ENCODE data around the gene ECHDC3.

ECHDC3 gene

GRCh38 chr10:11789956-11790355 lies 47.8 kb downstream of the ECHDC3 start:
- Histone ChIP-seq H4K8ac (ENCODE audit: low read depth, low read length) (no peak overlapping the region), H3K4me1 (ENCODE audit: control insufficient read depth in 2 of 2, insufficient read depth in 1 of 2, low read depth in 1 of 2, low read length in 2 of 2) (no peaks in the 10 kb centered on the region), H3K23ac (ENCODE audit: low read depth, low read length, poor library complexity) (no peak overlapping the region), H2BK5ac (ENCODE audit: low read length) (no peak overlapping the region), H3K27ac (replicated peaks; ENCODE audit: low read length) (no peak overlapping the region), H3K9me3 (replicated peaks in 1 of 2; ENCODE audit: control insufficient read depth in 2 of 2, insufficient read depth in 1 of 2, low read depth in 1 of 2, low read length in 2 of 2) (peaks cover 0 to 6% of the 10 kb centered on the region in 2 donors), H3K79me1 (ENCODE audit: low read depth, low read length) (no peaks in the 10 kb centered on the region), H2BK12ac (ENCODE audit: low read length) (no peak overlapping the region), H3K4ac (ENCODE audit: low read length) (no peak overlapping the region), H2AK5ac (ENCODE audit: low read depth, low read length) (no peak overlapping the region), H3K27me3 (ENCODE audit: control insufficient read depth in 3 of 3, insufficient read depth in 3 of 3, low read depth in 1 of 3, low read length in 3 of 3) (no peaks in the 10 kb centered on the region), H3K4me2 (ENCODE audit: insufficient read depth, low read length, poor library complexity, severe bottlenecking) (no peak overlapping the region), H3K18ac (ENCODE audit: low read length) (no peak overlapping the region), H3K4me3 (ENCODE audit: low read length in 2 of 2) (no peak overlapping the region), H2BK120ac (ENCODE audit: low read depth, low read length) (no peak overlapping the region), H3K9ac (ENCODE audit: low read depth, low read length, poor library complexity) (no peak overlapping the region), H3K14ac (ENCODE audit: low read length) (no peak overlapping the region), H2BK15ac (ENCODE audit: low read length) (no peak overlapping the region), H4K91ac (ENCODE audit: low read depth, low read length, poor library complexity) (no peak overlapping the region), H3K36me3 (replicated peaks in 1 of 2; ENCODE audit: control insufficient read depth in 2 of 2, insufficient read depth in 2 of 2, low read length in 2 of 2) (no peaks in the 10 kb centered on the region), H2AFZ (ENCODE audit: low read length) (no peak overlapping the region)
- WGBS, 2 donors (ENCODE audit: extremely low coverage in 2 of 2, insufficient read length in 2 of 2, insufficient replicate concordance in 1 of 2), result no CpG with 5 or more reads among the region's 8 CpGs
- DNase-seq (ENCODE audit: low spot score), result no peak

- WGBS, 2 donors (ENCODE audit: extremely low coverage in 2 of 2, insufficient read length in 2 of 2, insufficient replicate concordance in 1 of 2), result no CpG with 5 or more reads among the region's 12 CpGs
Observed at GRCh38 chr10:11793762-11794479, 51.7 kb downstream of the ECHDC3 start.

GRCh38 chr10:11794566-11794965 lies 52.4 kb downstream of the ECHDC3 start:
- Histone ChIP-seq H2BK12ac (ENCODE audit: low read length) (no peak overlapping the region), H3K27ac (replicated peaks; ENCODE audit: low read length) (no peak overlapping the region), H3K4ac (ENCODE audit: low read length) (no peak overlapping the region), H3K4me3 (ENCODE audit: low read length in 2 of 2) (no peak overlapping the region), H3K79me1 (ENCODE audit: low read depth, low read length) (no peaks in the 10 kb centered on the region), H3K18ac (ENCODE audit: low read length) (no peak overlapping the region), H3K36me3 (replicated peaks in 1 of 2; ENCODE audit: control insufficient read depth in 2 of 2, insufficient read depth in 2 of 2, low read length in 2 of 2) (no peaks in the 10 kb centered on the region), H3K4me1 (ENCODE audit: control insufficient read depth in 2 of 2, insufficient read depth in 1 of 2, low read depth in 1 of 2, low read length in 2 of 2) (peaks cover 0 to 4% of the 10 kb centered on the region in 2 donors), H3K9ac (ENCODE audit: low read depth, low read length, poor library complexity) (no peak overlapping the region), H3K27me3 (ENCODE audit: control insufficient read depth in 3 of 3, insufficient read depth in 3 of 3, low read depth in 1 of 3, low read length in 3 of 3) (peaks cover 0 to 3% (median 0%) of the 10 kb centered on the region in 3 experiments), H4K8ac (ENCODE audit: low read depth, low read length) (no peak overlapping the region), H3K23ac (ENCODE audit: low read depth, low read length, poor library complexity) (no peak overlapping the region), H2AK5ac (ENCODE audit: low read depth, low read length) (no peak overlapping the region), H2AFZ (ENCODE audit: low read length) (no peak overlapping the region), H3K4me2 (ENCODE audit: insufficient read depth, low read length, poor library complexity, severe bottlenecking) (no peak overlapping the region), H2BK15ac (ENCODE audit: low read length) (no peak overlapping the region), H3K9me3 (replicated peaks in 1 of 2; ENCODE audit: control insufficient read depth in 2 of 2, insufficient read depth in 1 of 2, low read depth in 1 of 2, low read length in 2 of 2) (peaks cover 0 to 9% of the 10 kb centered on the region in 2 donors), H2BK120ac (ENCODE audit: low read depth, low read length) (no peak overlapping the region), H2BK5ac (ENCODE audit: low read length) (no peak overlapping the region), H3K14ac (ENCODE audit: low read length) (no peak overlapping the region), H4K91ac (ENCODE audit: low read depth, low read length, poor library complexity) (no peak overlapping the region)
- no peak for DNase-seq (ENCODE audit: low spot score)
- WGBS, 2 donors (ENCODE audit: extremely low coverage in 2 of 2, insufficient read length in 2 of 2, insufficient replicate concordance in 1 of 2), result no CpG with 5 or more reads among the region's 5 CpGs

More at GRCh38 chr10:11793762-11794479, 51.7 kb downstream of the ECHDC3 start:
- Histone ChIP-seq H3K9me3 (replicated peaks in 1 of 2; ENCODE audit: control insufficient read depth in 2 of 2, insufficient read depth in 1 of 2, low read depth in 1 of 2, low read length in 2 of 2) (peaks cover 0 to 9% of the 10 kb centered on the region in 2 donors), H2BK120ac (ENCODE audit: low read depth, low read length) (no peak overlapping the region), H3K36me3 (replicated peaks in 1 of 2; ENCODE audit: control insufficient read depth in 2 of 2, insufficient read depth in 2 of 2, low read length in 2 of 2) (no peaks in the 10 kb centered on the region), H3K79me1 (ENCODE audit: low read depth, low read length) (no peaks in the 10 kb centered on the region), H3K23ac (ENCODE audit: low read depth, low read length, poor library complexity) (no peak overlapping the region), H2BK5ac (ENCODE audit: low read length) (no peak overlapping the region), H4K91ac (ENCODE audit: low read depth, low read length, poor library complexity) (no peak overlapping the region), H3K4ac (ENCODE audit: low read length) (no peak overlapping the region), H3K4me2 (ENCODE audit: insufficient read depth, low read length, poor library complexity, severe bottlenecking) (no peak overlapping the region), H3K4me1 (ENCODE audit: control insufficient read depth in 2 of 2, insufficient read depth in 1 of 2, low read depth in 1 of 2, low read length in 2 of 2) (peaks cover 0 to under 1% of the 10 kb centered on the region in 2 donors), H2AK5ac (ENCODE audit: low read depth, low read length) (no peak overlapping the region), H2BK15ac (ENCODE audit: low read length) (no peak overlapping the region), H3K18ac (ENCODE audit: low read length) (peak overlapping the region; percentile 41), H3K14ac (ENCODE audit: low read length) (no peak overlapping the region), H4K8ac (ENCODE audit: low read depth, low read length) (no peak overlapping the region), H3K27me3 (ENCODE audit: control insufficient read depth in 3 of 3, insufficient read depth in 3 of 3, low read depth in 1 of 3, low read length in 3 of 3) (peaks cover 0 to 3% (median 0%) of the 10 kb centered on the region in 3 experiments), H2BK12ac (ENCODE audit: low read length) (no peak overlapping the region), H2AFZ (ENCODE audit: low read length) (no peak overlapping the region), H3K27ac (replicated peaks; ENCODE audit: low read length) (no peak overlapping the region), H3K9ac (ENCODE audit: low read depth, low read length, poor library complexity) (no peak overlapping the region), H3K4me3 (ENCODE audit: low read length in 2 of 2) (no peak overlapping the region)
- no peak for DNase-seq (ENCODE audit: low spot score)

- no peaks in the 10 kb centered on the region for H3K79me1 ChIP-seq (ENCODE audit: low read depth, low read length)
- H2BK5ac ChIP-seq (ENCODE audit: low read length), result no peak overlapping the region
- H3K14ac ChIP-seq (ENCODE audit: low read length), result peak overlapping the region; percentile 86
- peaks cover 0 to 6% of the 10 kb centered on the region in 2 donors for H3K4me1 ChIP-seq (ENCODE audit: control insufficient read depth in 2 of 2, insufficient read depth in 1 of 2, low read depth in 1 of 2, low read length in 2 of 2)
- no peak overlapping the region for H3K4me2 ChIP-seq (ENCODE audit: insufficient read depth, low read length, poor library complexity, severe bottlenecking)
- peak overlapping the region in 1 of 2 donors; percentile 34 for H3K4me3 ChIP-seq (ENCODE audit: low read length in 2 of 2)
- peak overlapping the region; percentile 47 for H3K9ac ChIP-seq (ENCODE audit: low read depth, low read length, poor library complexity)
- H3K23ac ChIP-seq (ENCODE audit: low read depth, low read length, poor library complexity), result peak overlapping the region; percentile 69
- H2BK12ac ChIP-seq (ENCODE audit: low read length), result peak overlapping the region; percentile 30
- no peak overlapping the region for H3K18ac ChIP-seq (ENCODE audit: low read length)
- DNase-seq (ENCODE audit: low spot score), result no peak
- H3K4ac ChIP-seq (ENCODE audit: low read length), result peak overlapping the region; percentile 70
- no peaks in the 10 kb centered on the region for H3K36me3 ChIP-seq (replicated peaks in 1 of 2; ENCODE audit: control insufficient read depth in 2 of 2, insufficient read depth in 2 of 2, low read length in 2 of 2)
- no peak overlapping the region for H4K8ac ChIP-seq (ENCODE audit: low read depth, low read length)
- H3K27ac ChIP-seq (replicated peaks; ENCODE audit: low read length), result no peak overlapping the region
- no peak overlapping the region for H2AFZ ChIP-seq (ENCODE audit: low read length)
- peaks cover 0 to 3% (median 0%) of the 10 kb centered on the region in 3 experiments for H3K27me3 ChIP-seq (ENCODE audit: control insufficient read depth in 3 of 3, insufficient read depth in 3 of 3, low read depth in 1 of 3, low read length in 3 of 3)
- H2AK5ac ChIP-seq (ENCODE audit: low read depth, low read length), result no peak overlapping the region
- no CpG with 5 or more reads among the region's 25 CpGs for WGBS, 2 donors (ENCODE audit: extremely low coverage in 2 of 2, insufficient read length in 2 of 2, insufficient replicate concordance in 1 of 2)
- peak overlapping the region; percentile 14 for H4K91ac ChIP-seq (ENCODE audit: low read depth, low read length, poor library complexity)
- H2BK120ac ChIP-seq (ENCODE audit: low read depth, low read length), result no peak overlapping the region
- H3K9me3 ChIP-seq (replicated peaks in 1 of 2; ENCODE audit: control insufficient read depth in 2 of 2, insufficient read depth in 1 of 2, low read depth in 1 of 2, low read length in 2 of 2), result peaks cover 0 to 9% of the 10 kb centered on the region in 2 donors
- H2BK15ac ChIP-seq (ENCODE audit: low read length), result no peak overlapping the region
Observed at GRCh38 chr10:11795101-11795920, 53.1 kb downstream of the ECHDC3 start.

All from neuronal stem cell (in vitro differentiated cells).